Measurements from ENCODE around the gene ATL1.

GRCh38 chr14:50659327-50659974, 99.5 kb downstream of the ATL1 start:
- no peak for TF ChIP-seq CTCF (IDR thresholded peaks at IDR 0.05; ENCODE audit: poor library complexity)
- TF ChIP-seq EZH2 (IDR thresholded peaks at IDR 0.05; ENCODE audit: borderline replicate concordance), result no peak
